HG03354 (cell line): ENCODE measurements around the gene VSIG1.

Experiments
- ATAC-seq: cut with Tn5 transposase; IDR thresholded peaks from one replicate; pipeline ENCODE4 v1.9.1; 2021; ENCODE audit warnings: mild to moderate bottlenecking; ENCODE audit not compliant: unreplicated experiment, poor library complexity, severe bottlenecking

The VSIG1 gene

DNA sequence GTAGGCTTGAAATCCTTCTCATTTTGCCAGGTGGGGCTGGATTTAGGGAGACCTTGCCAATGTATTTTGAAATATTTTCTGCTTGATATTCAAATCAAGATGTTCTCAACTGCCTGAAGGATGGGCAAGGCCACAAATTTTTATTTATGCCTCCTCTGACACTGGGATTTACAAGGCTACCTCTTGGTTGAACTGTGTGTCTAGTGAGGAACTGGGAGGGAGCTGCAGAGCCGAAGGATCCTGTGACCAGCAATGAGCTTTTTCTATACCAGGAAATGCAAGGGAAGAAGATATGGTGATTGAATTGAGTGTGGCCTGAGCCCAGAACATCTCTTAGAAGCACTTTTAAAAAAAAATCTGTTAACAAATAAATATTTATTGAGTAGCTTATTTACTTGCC, 14.9 kb downstream of the VSIG1 start:
- ATAC-seq = no peak

DNA sequence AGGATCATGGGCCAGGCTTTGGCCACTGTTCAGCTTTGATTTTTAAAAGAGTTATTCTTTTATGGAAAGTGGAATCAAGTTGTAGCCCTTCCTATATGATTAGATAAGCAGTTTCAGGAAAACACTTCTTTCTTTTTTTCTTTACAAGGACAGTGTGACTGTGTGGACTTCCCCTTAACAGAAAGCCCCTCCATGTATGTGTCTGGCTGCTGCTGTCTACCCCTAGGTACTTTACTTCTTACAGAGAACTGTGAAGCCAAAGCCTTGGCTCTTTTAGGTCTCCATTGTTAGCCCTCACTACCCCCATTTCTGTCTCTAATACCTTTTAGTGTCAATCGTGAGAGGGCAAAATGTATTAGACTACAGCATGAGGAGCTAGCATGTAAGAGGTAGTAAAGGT, 19.1 kb downstream of the VSIG1 start:
- peak; percentile 20 for ATAC-seq

DNA sequence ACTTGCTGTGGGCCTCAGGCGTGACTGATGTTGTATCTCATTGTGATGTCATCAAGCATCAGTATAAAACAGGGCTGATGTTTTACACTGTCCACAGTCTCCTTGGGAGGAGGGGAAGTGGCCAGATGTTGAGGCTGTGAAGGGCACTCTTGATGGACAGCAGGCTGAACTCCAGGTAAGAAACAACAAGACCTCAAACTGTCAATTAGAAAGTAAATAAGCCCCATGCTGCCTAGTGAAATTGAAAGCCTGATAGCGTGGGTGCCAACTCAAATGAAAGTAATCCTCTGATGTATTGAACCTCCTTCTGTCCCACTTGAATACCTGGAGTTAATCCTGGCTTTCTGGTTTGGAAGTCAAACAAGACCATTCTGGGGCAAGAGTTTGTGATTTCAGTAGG, 19.7 kb downstream of the VSIG1 start:
- peak; percentile 52 for ATAC-seq

DNA sequence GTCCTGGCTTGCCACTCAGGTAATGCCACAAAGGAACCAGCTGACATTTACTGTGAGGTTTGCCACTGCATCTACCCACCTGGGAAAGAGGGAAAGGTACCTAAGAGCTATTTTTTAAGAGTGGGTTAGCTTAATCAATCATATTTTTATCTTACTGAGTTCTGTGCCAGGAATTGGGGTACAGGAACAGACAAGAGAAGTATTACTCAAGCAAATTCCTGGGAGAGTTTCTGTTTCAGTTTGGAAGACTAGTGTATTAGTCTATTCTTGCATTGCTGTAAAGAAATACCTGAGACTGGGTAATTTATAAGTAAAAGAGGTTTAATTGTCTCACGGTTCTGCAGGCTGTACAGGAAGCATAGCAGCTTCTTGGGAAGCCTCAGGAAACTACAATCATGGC, 23.3 kb downstream of the VSIG1 start:
- ATAC-seq = no peak

DNA sequence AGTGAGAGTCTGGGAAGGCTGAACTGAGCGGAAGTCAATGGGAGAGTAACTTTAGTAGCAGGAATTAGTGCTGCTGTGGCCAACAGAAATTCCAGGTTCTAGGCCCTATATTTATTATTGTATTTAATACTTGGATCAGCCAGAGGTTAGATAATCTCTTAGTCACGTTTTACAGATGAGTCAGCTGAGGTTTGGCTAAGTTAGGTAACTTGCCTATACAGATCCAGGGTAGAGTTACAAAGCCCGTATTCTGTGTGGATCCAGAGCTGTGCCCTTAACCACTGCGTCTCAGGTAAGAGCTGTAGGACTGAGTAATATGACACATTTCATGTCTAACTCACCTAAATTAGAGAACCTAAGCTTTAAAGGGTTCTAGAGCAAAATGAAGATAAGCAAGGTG, 26.0 kb downstream of the VSIG1 start:
- no peak for ATAC-seq

DNA sequence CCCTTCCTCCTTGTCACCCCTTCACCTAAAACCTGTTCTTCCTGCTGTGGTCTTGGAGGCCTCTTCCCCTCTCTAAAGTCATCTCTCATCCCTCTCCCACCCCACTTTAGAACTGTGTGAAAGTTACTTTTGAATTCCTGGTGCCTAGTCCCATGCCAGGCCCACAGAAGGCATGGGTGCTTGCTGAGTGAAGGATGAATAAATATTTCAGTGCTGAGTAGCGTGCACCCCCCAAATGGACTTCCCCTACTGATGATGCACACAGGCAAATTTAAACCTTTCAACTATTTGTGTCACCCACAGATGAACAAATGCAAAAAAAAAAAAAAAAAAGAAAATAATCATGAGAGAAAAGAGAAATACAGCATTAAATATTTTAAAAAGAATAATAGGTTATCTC, 26.7 kb downstream of the VSIG1 start:
- no peak for ATAC-seq

DNA sequence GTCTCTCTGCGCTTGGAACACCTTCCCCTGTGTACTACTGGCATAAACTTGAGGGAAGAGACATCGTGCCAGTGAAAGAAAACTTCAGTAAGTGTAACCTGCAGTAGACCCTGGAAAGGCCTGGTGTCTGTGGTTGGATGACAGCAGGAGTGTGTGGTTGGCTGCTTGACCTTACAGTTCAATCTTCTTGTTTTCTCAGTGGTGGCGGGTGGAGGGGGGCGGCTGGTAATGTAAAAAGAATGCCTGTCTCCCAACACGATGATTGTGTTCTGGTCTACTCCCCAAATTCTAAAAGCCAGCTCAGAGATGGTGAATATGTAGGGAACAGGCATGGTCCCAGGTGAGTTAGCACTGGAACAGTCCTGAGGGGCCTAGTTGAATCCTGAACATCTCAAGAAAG, 27.9 kb downstream of the VSIG1 start:
- no peak for ATAC-seq

DNA sequence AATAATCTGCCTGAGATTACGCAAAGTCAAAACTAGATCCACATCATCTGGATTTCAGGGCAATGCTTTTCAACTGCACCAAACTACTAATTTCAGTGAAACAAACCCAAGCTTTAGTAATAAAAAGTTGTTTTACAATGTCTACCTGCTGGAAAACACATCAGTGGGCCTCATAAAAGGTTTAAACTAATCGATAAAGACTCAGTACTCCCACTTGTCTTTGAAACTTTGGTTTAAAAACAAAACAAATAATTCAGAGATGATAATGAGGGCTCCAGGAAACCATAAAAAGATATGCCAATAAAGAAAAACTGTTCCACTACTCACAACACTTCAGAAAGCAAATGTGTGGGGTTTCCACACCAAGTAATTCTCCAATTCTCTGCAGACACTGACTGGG, 36.2 kb downstream of the VSIG1 start:
- no peak for ATAC-seq

DNA sequence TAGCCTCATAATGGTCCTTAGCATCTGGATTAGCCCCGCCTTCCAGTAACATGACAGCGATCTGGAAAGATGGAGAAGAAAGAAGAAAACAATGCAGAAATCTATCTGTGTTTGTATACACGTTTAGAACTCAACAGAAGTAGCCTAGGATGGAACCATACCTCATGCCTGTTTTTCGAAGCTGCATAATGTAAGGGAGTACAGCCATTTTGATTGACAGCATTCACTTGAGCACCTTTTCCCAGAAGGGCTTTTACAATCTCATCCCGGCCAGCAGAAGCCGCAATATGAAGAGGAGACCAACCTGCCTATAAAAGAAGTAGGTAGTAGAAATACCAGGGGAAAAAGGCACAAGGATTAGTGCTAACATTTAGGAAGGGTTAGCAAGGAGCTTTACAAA, 42.9 kb downstream of the VSIG1 start:
- ATAC-seq = no peak

DNA sequence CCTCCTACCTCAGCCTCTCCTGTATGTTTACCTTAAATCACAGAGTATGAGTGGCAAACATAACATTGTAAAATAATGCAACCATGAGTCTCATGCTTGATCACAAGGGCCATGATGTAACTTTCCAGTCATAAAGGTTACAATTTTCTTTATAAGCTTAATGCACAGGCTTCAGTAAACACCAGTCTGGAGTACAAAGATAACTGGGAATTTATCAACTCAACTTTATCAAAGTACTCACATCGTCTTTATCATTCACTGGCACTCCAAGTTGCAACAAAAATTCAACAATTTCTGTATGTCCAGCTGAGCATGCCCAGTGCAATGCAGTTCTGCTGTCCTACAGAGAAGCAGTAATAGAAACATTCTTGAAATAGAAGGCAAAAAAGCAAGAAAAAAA, 43.6 kb downstream of the VSIG1 start:
- no peak for ATAC-seq

DNA sequence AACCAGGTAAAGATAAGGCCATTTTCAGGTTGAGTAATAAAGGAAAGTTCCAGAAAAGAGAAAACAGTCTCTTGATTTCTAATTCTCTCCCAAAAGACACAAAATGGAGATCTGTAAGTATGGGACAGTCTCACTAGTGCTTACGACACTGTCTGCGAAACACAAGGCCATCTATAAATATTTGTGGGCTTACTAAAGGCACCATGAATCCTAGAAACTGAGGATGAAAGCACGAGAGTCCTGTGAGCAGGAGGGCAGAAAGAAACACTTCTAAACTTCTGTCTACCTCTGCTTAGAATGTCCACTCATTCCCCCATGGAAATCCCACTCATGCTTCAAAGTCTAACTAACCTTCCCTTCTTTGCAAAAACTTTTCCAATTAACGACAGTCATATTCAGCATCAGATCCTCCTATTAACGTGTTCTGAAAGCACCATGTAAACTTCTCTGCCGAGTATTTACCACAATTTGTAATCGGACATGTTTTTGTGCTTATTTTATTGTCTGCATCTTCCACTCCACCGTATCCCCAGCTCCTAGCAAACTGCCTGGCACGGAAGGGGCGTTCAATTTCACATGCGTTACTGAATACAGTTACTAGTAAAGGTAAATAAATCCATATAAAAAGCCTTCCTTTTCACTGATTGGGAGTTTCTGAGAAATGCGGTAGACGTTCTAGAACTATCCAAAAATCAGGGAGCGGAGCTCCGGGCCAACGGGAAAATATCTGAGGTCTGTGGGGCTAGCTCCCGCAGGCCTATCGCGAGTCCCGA, 45.8 kb downstream of the VSIG1 start:
- peak; percentile 1 for ATAC-seq

DNA sequence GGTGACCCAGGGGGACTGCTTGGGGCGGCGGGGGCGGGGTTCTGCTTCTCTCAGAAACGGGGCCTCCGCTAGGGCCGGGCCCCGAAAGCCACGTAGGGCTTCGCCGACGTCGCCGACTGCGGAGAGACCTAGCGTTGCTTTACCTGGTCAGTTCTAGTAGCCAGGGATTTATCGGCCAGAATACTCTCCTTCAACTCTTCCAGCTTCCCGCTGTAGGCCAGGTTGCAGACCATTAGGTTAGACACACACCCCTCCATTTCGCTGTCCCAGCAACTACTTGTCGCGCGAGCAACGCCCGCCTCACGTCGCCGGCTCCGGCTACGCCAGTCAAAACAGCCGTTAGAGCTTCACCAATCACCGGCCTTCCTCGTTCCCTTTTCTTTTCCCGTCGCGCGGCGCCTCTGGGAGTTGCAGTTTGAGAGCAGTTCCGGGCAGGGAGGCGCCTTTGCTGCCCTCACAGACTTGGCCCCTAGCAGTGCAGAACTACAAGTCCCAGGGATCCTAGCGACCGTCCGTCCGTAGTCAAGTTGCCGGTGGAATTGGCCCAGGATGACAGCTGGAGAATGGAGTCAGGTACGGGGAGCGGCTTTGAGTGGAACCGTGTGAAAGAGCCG, 46.5 kb downstream of the VSIG1 start, which contains the start of the genes ATG4A and PSMD10:
Gene ATG4A, plus strand, starts transcription at position 515 of the 614 bp plus-strand sequence. Its CDS starts 49 bp downstream, at position 564.
Gene PSMD10, minus strand, starts transcription at position 279 of the 614 bp plus-strand sequence. Its CDS starts 22 bp downstream, at position 257.
- ATAC-seq = peak; percentile 95

DNA sequence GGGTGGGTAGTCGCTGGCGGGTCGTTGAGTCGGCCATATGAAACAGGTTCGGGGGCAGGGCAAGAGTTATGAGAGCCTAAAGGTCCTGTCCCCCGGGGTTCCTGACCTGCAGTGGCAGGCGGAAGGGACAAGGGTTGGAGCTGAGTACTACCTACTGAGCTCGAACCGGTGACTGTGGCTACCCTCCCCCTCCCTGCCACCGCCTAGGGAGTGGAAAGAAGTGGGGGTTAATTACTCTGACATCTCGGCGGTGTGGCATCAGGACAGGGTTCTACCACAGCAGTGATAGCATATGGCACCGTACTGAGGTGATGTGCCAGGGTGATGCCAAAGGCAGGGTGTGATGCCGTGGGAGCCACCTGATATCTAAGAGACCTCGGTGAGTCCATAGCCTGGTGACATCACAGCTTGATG, 47.0 kb downstream of the VSIG1 start:
- peak; percentile 44 for ATAC-seq

DNA sequence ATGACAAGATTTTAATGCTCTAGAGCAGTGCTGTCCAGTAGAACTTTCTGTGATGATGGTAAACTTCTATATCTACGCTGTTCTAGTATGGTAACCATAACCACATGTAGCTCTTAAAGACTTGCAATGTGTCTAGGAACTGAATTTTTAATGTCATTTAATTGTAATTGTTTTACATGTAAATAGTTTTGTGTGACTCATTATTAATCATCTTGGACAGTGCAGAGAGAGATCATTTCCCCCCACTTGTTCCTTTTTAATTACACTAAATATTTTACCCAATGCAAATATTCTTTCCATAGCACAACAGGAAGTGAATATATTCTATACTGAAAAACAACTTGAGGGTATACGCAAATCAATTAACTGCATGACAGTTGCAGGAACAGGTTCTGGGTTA, 52.5 kb downstream of the VSIG1 start:
- ATAC-seq = no peak

DNA sequence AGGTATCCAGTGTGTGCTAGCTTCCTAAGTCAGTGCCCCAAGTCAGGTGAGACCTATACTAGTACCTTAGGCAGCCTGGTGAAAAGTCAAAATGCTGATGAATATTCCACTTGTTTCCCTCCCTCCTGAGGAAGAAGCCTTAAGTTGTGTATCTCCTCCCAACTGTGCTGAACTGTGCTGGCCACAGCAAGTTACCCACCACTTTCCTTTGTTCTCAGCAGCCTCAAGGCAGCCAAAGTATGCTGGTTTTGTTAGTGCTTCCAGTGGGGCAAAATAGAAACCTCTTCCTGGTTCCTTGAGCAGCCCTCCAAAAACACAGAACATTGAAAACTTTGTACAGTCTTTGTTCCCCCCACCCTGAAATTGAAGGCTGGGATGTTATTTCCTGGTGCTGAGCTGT, 60.6 kb downstream of the VSIG1 start:
- ATAC-seq = no peak

DNA sequence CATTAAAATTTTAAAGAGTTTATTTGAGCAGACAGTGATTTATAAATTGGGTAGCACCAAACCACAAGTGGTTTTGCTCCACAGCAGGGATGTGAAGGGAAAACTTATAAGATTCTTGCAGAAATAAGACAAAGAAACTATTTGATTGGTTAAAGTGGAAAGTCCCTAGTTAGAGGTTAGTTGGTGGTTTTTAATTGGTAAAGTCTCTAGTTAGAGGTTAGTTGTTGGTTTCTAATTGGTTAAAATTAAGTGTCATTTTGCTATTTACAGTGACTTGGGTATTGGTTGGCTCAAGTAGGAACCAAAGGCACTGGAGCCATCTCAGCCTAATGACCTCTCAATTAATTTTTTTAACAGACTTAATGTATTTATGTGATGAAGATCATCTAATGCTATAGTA, 69.7 kb downstream of the VSIG1 start:
- ATAC-seq = no peak

DNA sequence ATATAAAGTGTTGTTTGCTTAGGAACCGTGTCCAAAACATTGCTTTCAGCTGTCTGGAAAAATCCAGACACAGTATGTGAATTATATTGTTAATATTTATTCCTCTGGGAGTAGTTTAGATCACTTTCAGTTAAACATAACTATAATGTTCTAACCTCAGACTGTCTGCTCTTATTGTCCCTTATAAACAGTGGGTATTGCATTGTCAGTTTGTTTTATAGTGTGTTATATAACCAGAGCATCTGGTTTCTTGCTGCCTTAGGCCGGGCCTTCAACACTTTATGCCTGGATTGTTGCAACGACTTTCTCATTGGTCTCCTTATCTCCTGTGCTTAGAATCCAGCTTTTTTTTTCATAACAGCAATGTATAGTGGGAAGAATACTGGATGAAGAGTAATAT, 73.1 kb downstream of the VSIG1 start:
- ATAC-seq = no peak

DNA sequence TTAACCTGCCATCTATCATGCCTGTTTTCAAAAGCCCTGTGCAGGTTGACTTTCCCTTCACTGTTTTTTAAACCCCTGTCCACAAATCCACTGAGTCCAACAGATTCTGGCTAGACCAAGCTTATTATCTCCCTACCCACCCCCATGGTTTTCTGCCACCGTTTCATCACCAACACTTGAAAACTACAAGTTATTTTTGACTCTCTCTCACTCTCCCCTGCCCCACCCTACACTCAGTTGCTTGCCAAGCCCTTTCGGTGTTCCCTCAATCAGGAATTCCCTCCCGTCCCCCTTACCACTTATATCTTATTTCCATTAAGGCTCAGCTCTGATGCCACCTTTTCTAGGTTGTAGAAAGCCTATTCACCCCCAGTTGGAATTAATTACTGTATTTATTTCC, 76.4 kb downstream of the VSIG1 start:
- no peak for ATAC-seq

DNA sequence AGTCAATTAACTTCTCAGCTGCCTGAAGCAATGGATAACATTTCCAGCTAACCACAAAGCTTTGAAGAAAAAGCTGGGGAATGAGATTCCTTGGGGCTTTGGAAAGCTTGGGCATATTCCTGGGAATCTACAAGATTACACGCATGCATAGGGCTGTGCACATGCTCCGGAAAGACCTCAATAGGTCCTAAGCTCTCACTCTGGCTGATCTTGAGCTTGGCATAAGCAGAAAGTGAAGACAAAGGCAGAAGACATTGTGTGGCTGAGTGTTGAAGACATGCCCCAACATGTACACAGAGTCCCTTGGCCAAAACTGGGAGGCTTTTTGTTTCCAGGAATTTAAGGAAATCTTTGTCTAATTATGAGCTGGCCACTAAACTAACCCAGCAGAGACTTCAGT, 77.9 kb downstream of the VSIG1 start:
- no peak for ATAC-seq

DNA sequence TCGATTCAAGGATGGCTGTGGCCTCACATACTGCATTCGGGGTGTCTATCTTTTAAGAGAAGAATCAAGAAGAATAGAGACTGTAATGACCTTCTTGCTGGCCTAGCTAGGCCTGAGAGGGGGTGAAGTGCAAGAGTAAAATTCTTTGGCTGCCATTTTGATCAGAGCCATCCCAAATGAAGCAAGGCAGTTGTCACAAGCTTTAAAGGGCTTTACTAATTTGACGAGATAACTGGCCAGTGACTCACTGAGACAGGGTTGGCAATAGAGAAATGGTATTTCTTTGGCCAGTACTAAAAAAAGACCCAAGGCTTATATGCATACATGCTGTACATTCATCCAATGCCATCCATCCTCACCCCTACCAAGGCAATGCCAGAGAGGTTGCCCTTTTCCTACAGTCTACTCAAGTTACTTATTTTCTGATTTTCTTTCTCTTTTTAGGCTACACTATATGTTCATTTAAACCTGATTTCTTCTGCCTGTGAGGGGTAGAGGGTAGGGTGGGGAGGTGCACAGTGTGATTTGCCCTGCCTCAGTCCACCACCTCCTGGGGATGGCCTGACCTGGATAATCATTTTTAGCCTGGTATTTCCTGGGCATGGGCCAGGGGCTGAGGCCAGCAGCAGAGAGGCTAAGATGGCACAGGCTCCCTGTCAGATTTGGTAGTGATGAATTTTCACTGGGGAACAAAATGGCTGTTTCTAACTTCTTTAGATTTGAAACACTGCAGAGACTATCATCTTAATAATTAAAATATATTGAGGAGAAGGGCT, 78.9 kb downstream of the VSIG1 start:
- ATAC-seq = no peak

DNA sequence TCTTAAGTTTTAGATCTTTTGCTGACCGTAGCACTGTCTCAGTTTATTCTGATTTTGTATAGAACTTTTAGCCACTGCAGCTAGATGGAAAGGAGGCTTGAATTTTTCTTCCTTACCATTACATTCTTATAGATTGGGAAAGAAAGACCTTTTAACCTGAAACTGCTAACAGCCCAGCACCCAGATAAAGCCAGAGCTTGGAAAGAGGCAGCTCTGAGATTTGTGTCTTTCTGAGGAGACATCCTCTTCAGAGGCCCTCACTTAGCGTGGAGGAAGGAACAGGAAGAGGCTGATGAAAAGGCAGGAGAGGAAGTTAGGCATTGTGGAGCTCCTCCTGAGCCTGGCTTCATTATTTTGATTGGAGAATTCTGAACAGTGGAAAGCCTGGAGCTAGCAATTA, 81.8 kb downstream of the VSIG1 start:
- ATAC-seq = no peak
